Mucosa of descending colon (tissue), 3 donors: ENCODE results near the gene WWP2. TPM values are rescaled to one million over a fixed set of nuclear protein-coding genes. Genes with fewer than 3 reads are reported as not detected.
A peak's percentile ranks its signal among the peaks of the same experiment; 100 is the strongest.

Experiments used
- ATAC-seq: fragments of 200-7000 bp; cut with Tn5 transposase; one replicate; pipeline ENCODE4 v1.9.1; 2020; ENCODE audit warnings: mild to moderate bottlenecking, moderate library complexity
- DNase-seq, 3 donors: peaks; one replicate each; pipeline ENCODE4 v3.0.0-alpha.2; 2020
- H3K36me3 ChIP-seq: fragments of 200-600 bp; one replicate; pipeline ENCODE4 v1.8.0; 2021; ENCODE audit warnings: low read depth, mild to moderate bottlenecking
- H3K4me1 ChIP-seq: fragments of 200-600 bp; one replicate; pipeline ENCODE4 v1.8.0; 2021; ENCODE audit warnings: low read depth, mild to moderate bottlenecking
- H3K4me3 ChIP-seq: fragments of 200-600 bp; one replicate; pipeline ENCODE4 v1.8.0; 2021; ENCODE audit warnings: mild to moderate bottlenecking
- H3K9me3 ChIP-seq: fragments of 200-600 bp; one replicate; pipeline ENCODE4 v1.8.0; 2021; ENCODE audit warnings: mild to moderate bottlenecking
- CTCF ChIP-seq: fragments of 200-600 bp; IDR thresholded peaks from one replicate; pipeline ENCODE4 v1.8.0; 2022; ENCODE audit warnings: antibody characterized with exemption, mild to moderate bottlenecking
- intact Hi-C, 2 donors: fragments of 100-400 bp; cut with DNase I in 1 of 2; cut with micrococcal nuclease in 1 of 2; formaldehyde crosslinking; loops; one replicate each; pipeline versions ENCODE4 v1.11.0 to v1.11.1; 2022; cut with DNase I, micrococcal nuclease
- total RNA-seq, 3 donors: library from RNA; stranded (reverse); fragmentation: NEBNext Ultra II Directional in 2 of 3; extraction: Animal tissue kit (Norgen Biotek cat#: 25700) in 2 of 3; gene quantifications; one replicate each; pipeline versions ENCODE4 v1.2.1 to v1.2.4, GENCODE V29; 2021 to 2023
- donor health status: DM: no; HTN: no; CAD: no; lungs with moderate emphysema.
- donor health status: DM: no; HTN: no; CAD: no.
- donor health status: DM: no; HTN: yes; CAD: no.

WWP2 gene
- total RNA-seq, 3 donors from 2014 or later: 70.2 to 110 (median 94.2) TPM

GRCh38 chr16:69845181-69845580 is 83.0 kb downstream of the WWP2 start:
- H3K36me3 ChIP-seq: no peaks in the 10 kb centered on the region
- no peak for TF ChIP-seq CTCF
- ATAC-seq: no peak
- intact Hi-C loops: no loop called here
- peaks cover 29% of the 10 kb centered on the region for H3K4me1 ChIP-seq
- no peaks in the 10 kb centered on the region for H3K9me3 ChIP-seq
- H3K4me3 ChIP-seq: no peak overlapping the region
- peak in 1 of 3 donors; percentile 6 for DNase-seq

- intact Hi-C loops: no loop called here
- no peak for TF ChIP-seq CTCF
- no peak overlapping the region for H3K4me3 ChIP-seq
- no peaks in the 10 kb centered on the region for H3K9me3 ChIP-seq
- H3K4me1 ChIP-seq: peaks cover 18% of the 10 kb centered on the region
- no peaks in the 10 kb centered on the region for H3K36me3 ChIP-seq
- DNase-seq: peak in 1 of 3 donors; percentile 24
- no peak for ATAC-seq
Measured at GRCh38 chr16:69847643-69848042, 85.5 kb downstream of the WWP2 start.

GRCh38 chr16:69848637-69849545 is 86.8 kb downstream of the WWP2 start:
- intact Hi-C loops: no loop called here
- Histone ChIP-seq H3K9me3 (no peaks in the 10 kb centered on the region), H3K4me3 (no peak overlapping the region), H3K4me1 (peaks cover 18% of the 10 kb centered on the region), H3K36me3 (no peaks in the 10 kb centered on the region)
- TF ChIP-seq CTCF: no peak
- peak; percentile 98 for ATAC-seq
- DNase-seq: peak; percentile 84 to 90 (median 86)

- H3K4me1 ChIP-seq: peaks cover 18% of the 10 kb centered on the region
- DNase-seq: no peak
- intact Hi-C loops: no loop called here
- no peaks in the 10 kb centered on the region for H3K9me3 ChIP-seq
- H3K4me3 ChIP-seq: no peak overlapping the region
- no peaks in the 10 kb centered on the region for H3K36me3 ChIP-seq
- no peak for TF ChIP-seq CTCF
- no peak for ATAC-seq
Measured at GRCh38 chr16:69851491-69852240, 89.5 kb downstream of the WWP2 start.

GRCh38 chr16:69852815-69853214 is 90.7 kb downstream of the WWP2 start:
- Histone ChIP-seq H3K4me3 (no peak overlapping the region), H3K9me3 (no peaks in the 10 kb centered on the region), H3K4me1 (peaks cover 16% of the 10 kb centered on the region), H3K36me3 (no peaks in the 10 kb centered on the region)
- no peak for TF ChIP-seq CTCF
- intact Hi-C loops: no loop called here
- ATAC-seq: no peak
- no peak for DNase-seq
